Measurements from ENCODE around the gene ZSCAN25.
A peak's percentile ranks its signal among the peaks of the same experiment; 100 is the strongest.
"Not testable (repeated sequence)": the region's sequence is repeated elsewhere in the genome, so short reads cannot be mapped to it uniquely, and the experiment has no call there.

The ZSCAN25 gene

GRCh38 chr7:99628471-99629465, 12.0 kb downstream of the ZSCAN25 start:
- no peak overlapping the region for H3K4me3 ChIP-seq (ENCODE audit: control insufficient read depth, low read depth, low read length)
- DNase-seq (ENCODE audit: low read depth): no peak
- TF ChIP-seq CTCF (conservative IDR thresholded peaks at IDR 0.05; ENCODE audit: control insufficient read depth, insufficient read depth, low read depth, low read length): no peak

- no peak overlapping the region for H3K4me3 ChIP-seq (ENCODE audit: control insufficient read depth, low read depth, low read length)
- TF ChIP-seq CTCF (conservative IDR thresholded peaks at IDR 0.05; ENCODE audit: control insufficient read depth, insufficient read depth, low read depth, low read length): no peak
- DNase-seq (ENCODE audit: low read depth): no peak
Observed at GRCh38 chr7:99629643-99630042, 12.9 kb downstream of the ZSCAN25 start.

GRCh38 chr7:99631295-99632109, 14.8 kb downstream of the ZSCAN25 start:
- TF ChIP-seq CTCF (conservative IDR thresholded peaks at IDR 0.05; ENCODE audit: control insufficient read depth, insufficient read depth, low read depth, low read length): peak; percentile 45
- DNase-seq (ENCODE audit: low read depth): peak; percentile 55
- no peak overlapping the region for H3K4me3 ChIP-seq (ENCODE audit: control insufficient read depth, low read depth, low read length)

- not testable (repeated sequence) for DNase-seq (ENCODE audit: low read depth); H3K4me3 ChIP-seq (ENCODE audit: control insufficient read depth, low read depth, low read length)
Observed at GRCh38 chr7:99637414-99637813, 20.7 kb downstream of the ZSCAN25 start.

GRCh38 chr7:99638731-99639130, 22.0 kb downstream of the ZSCAN25 start:
- TF ChIP-seq CTCF (conservative IDR thresholded peaks at IDR 0.05; ENCODE audit: control insufficient read depth, insufficient read depth, low read depth, low read length): no peak
- no peak overlapping the region for H3K4me3 ChIP-seq (ENCODE audit: control insufficient read depth, low read depth, low read length)
- no peak for DNase-seq (ENCODE audit: low read depth)

GRCh38 chr7:99639267-99639666, 22.5 kb downstream of the ZSCAN25 start:
- no peak for TF ChIP-seq CTCF (conservative IDR thresholded peaks at IDR 0.05; ENCODE audit: control insufficient read depth, insufficient read depth, low read depth, low read length)

GRCh38 chr7:99642027-99642426, 25.3 kb downstream of the ZSCAN25 start:
- H3K4me3 ChIP-seq (ENCODE audit: control insufficient read depth, low read depth, low read length): no peak overlapping the region
- peak; percentile 19 for DNase-seq (ENCODE audit: low read depth)
- TF ChIP-seq CTCF (conservative IDR thresholded peaks at IDR 0.05; ENCODE audit: control insufficient read depth, insufficient read depth, low read depth, low read length): no peak

More at GRCh38 chr7:99639267-99639666, 22.5 kb downstream of the ZSCAN25 start:
- no peak for DNase-seq (ENCODE audit: low read depth)
- H3K4me3 ChIP-seq (ENCODE audit: control insufficient read depth, low read depth, low read length): no peak overlapping the region
